ENCODE results near the gene TOMM20.

TOMM20 gene

GRCh38 chr1:235130766-235131270 lies 2.2 kb upstream of the TOMM20 start:
- Histone ChIP-seq H4K20me1 (ENCODE audit: control insufficient read depth, insufficient read depth, low read depth, low read length) (peaks cover 11% of the 10 kb centered on the region), H3K27me3 (ENCODE audit: control insufficient read depth, low read length) (no peaks in the 10 kb centered on the region), H3F3A (ENCODE audit: control insufficient read depth, insufficient read depth) (peaks cover 18% of the 10 kb centered on the region), H3K36me3 (ENCODE audit: control insufficient read depth, low read length) (peaks cover 61% of the 10 kb centered on the region), H3K27ac (ENCODE audit: low read depth, low read length) (no peak overlapping the region), H3K4me3 (ENCODE audit: low read length) (no peak overlapping the region), H3K9me3 (ENCODE audit: control insufficient read depth, insufficient read depth, low read length) (no peaks in the 10 kb centered on the region), H3K79me2 (ENCODE audit: control insufficient read depth, low read length) (peaks cover 31% of the 10 kb centered on the region), H3K4me2 (ENCODE audit: low read length) (no peak overlapping the region), H3K9me2 (replicated peaks; ENCODE audit: control insufficient read depth, low read length) (no peaks in the 10 kb centered on the region), H3K4me1 (ENCODE audit: control insufficient read depth, low read length) (peaks cover 18% of the 10 kb centered on the region)
- TF ChIP-seq EZH2phosphoT487 (IDR thresholded peaks at IDR 0.05; ENCODE audit: borderline replicate concordance, low read length) (no peak), CTCF (IDR thresholded peaks at IDR 0.05; ENCODE audit: low read depth, low read length, poor library complexity, severe bottlenecking) (no peak)

- Histone ChIP-seq H3K9me2 (replicated peaks; ENCODE audit: control insufficient read depth, low read length) (no peaks in the 10 kb centered on the region), H4K20me1 (ENCODE audit: control insufficient read depth, insufficient read depth, low read depth, low read length) (peaks cover 11% of the 10 kb centered on the region), H3K36me3 (ENCODE audit: control insufficient read depth, low read length) (peaks cover 61% of the 10 kb centered on the region), H3K27me3 (ENCODE audit: control insufficient read depth, low read length) (no peaks in the 10 kb centered on the region), H3K9me3 (ENCODE audit: control insufficient read depth, insufficient read depth, low read length) (no peaks in the 10 kb centered on the region), H3K27ac (ENCODE audit: low read depth, low read length) (no peak overlapping the region), H3F3A (ENCODE audit: control insufficient read depth, insufficient read depth) (peaks cover 18% of the 10 kb centered on the region), H3K4me2 (ENCODE audit: low read length) (no peak overlapping the region), H3K79me2 (ENCODE audit: control insufficient read depth, low read length) (peaks cover 40% of the 10 kb centered on the region), H3K4me3 (ENCODE audit: low read length) (no peak overlapping the region), H3K4me1 (ENCODE audit: control insufficient read depth, low read length) (peaks cover 22% of the 10 kb centered on the region)
- TF ChIP-seq EZH2phosphoT487 (IDR thresholded peaks at IDR 0.05; ENCODE audit: borderline replicate concordance, low read length) (no peak), CTCF (IDR thresholded peaks at IDR 0.05; ENCODE audit: low read depth, low read length, poor library complexity, severe bottlenecking) (no peak)
These were observed 1.3 kb upstream of the TOMM20 start for GRCh38 chr1:235129774-235130570.

- Histone ChIP-seq H3K9me3 (ENCODE audit: control insufficient read depth, insufficient read depth, low read length) (no peaks in the 10 kb centered on the region), H3K4me2 (ENCODE audit: low read length) (peak overlapping the region; percentile 72), H3K79me2 (ENCODE audit: control insufficient read depth, low read length) (peaks cover 60% of the 10 kb centered on the region), H3K4me3 (ENCODE audit: low read length) (peak overlapping the region; percentile 93), H3K4me1 (ENCODE audit: control insufficient read depth, low read length) (peaks cover 32% of the 10 kb centered on the region), H4K20me1 (ENCODE audit: control insufficient read depth, insufficient read depth, low read depth, low read length) (peaks cover 28% of the 10 kb centered on the region), H3K9me2 (replicated peaks; ENCODE audit: control insufficient read depth, low read length) (no peaks in the 10 kb centered on the region), H3K27ac (ENCODE audit: low read depth, low read length) (peak overlapping the region; percentile 65), H3K27me3 (ENCODE audit: control insufficient read depth, low read length) (no peaks in the 10 kb centered on the region), H3K36me3 (ENCODE audit: control insufficient read depth, low read length) (peaks cover 71% of the 10 kb centered on the region), H3F3A (ENCODE audit: control insufficient read depth, insufficient read depth) (peaks cover 14% of the 10 kb centered on the region)
- no peak for TF ChIP-seq EZH2phosphoT487 (IDR thresholded peaks at IDR 0.05; ENCODE audit: borderline replicate concordance, low read length)
These were observed 743 bp downstream of the TOMM20 start for GRCh38 chr1:235127732-235128455.

Data from DOHH2 (cell line).